Head of caudate nucleus (tissue), 42 donors: ENCODE results near the gene ARHGEF11.
A peak's percentile ranks its signal among the peaks of the same experiment; 100 is the strongest.

Experiments
- DNase-seq, 42 donors: peaks; one replicate each; pipeline versions ENCODE4 v3.0.0 to v3.0.0-alpha.2; 2020 to 2021; ENCODE audit warnings: mixed read lengths in 7 of 42
- intact Hi-C: fragments of 100-400 bp; cut with DNase I; formaldehyde crosslinking; loops from one replicate; pipeline ENCODE4 v1.15.0; 2022

The ARHGEF11 gene, protein sequence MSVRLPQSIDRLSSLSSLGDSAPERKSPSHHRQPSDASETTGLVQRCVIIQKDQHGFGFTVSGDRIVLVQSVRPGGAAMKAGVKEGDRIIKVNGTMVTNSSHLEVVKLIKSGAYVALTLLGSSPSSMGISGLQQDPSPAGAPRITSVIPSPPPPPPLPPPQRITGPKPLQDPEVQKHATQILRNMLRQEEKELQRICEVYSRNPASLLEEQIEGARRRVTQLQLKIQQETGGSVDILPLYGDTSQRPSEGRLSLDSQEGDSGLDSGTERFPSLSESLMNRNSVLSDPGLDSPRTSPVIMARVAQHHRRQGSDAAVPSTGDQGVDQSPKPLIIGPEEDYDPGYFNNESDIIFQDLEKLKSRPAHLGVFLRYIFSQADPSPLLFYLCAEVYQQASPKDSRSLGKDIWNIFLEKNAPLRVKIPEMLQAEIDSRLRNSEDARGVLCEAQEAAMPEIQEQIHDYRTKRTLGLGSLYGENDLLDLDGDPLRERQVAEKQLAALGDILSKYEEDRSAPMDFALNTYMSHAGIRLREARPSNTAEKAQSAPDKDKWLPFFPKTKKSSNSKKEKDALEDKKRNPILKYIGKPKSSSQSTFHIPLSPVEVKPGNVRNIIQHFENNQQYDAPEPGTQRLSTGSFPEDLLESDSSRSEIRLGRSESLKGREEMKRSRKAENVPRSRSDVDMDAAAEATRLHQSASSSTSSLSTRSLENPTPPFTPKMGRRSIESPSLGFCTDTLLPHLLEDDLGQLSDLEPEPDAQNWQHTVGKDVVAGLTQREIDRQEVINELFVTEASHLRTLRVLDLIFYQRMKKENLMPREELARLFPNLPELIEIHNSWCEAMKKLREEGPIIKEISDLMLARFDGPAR (N-terminal part only)

DNA sequence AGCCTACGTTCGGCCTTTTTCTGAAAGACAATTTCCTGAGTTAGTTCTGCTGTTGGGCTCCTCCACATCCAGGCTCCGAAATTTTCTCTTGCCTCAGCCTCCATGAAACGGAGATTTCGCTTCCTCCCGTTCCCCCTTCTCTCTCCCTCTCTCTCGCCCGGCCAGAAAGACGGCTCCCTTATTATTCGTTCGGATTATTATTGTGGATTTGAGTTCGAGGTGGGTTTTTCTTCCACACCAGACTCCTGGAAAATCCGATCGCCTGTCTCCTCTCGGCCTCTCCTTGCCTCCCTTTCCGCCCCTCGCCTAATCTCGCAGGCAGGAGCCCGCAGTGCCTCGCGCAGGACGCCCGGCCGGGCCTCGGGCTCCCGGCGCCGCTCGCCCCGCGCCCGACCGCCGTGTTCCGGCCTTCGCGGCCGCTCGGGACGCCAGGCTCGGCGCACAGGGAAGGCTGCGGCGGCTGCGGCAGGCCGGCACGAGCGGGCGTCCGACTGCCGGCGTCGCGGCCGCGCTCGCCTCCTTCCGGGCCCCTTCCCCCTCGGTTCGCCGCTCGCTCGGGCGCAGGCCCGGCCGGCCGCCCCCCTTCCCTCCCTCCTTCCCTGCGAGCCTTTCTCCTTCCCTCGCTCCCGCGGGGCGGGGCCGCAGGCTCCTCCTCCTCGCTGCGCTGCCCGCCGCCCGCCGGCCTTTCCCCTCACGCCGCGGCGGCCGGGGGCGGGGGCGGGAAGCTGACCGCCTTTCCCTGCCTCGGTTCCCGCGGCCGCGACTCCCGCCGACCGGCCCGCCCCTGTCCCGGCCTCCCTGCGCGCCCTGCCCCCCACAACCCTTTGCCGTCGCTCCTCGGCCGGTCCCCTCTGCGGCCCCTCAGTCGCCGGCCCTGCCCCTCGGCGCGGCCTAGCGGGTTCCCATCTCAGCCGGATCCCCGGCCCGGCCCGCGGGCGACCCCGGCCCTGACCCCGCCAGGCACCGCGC, at the start of gene ARHGEF11:
Gene ARHGEF11, minus strand, starts transcription at position 493 of the 969 bp plus-strand sequence. CDS start 1,412 bp downstream, outside the sequence.
- intact Hi-C loops = loop anchor here (5.0 kb wide), 1 partner anchor 92 kb away; the partner anchor contains the start of gene ETV3

DNA sequence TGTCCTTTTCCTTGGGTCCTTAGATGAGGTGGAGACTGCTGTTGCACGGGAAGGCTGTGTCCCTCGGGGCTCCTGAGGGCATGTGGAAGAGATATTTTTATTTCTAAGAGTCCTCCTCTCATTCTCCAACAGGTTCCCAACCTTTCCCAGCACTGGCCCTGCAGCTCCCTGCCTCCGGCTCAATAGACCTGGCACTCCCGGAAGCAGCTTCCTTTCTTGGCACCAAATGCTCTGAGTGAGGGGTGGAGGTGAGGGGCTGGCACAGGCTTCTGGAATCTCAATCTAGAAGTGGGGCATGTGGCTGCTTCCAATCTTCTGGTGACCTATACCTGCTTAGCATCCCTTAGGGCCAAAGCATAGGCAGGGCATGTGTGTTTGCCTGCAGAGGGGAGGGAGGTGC, 49.5 kb upstream of the ARHGEF11 start:
- peak in 1 of 42 donors; percentile 0 for DNase-seq
- intact Hi-C loops = no loop called here

More for the DNA sequence above, at the start of gene ARHGEF11:
- DNase-seq = peak; percentile 61 to 96 (median 91)

- intact Hi-C loops = no loop called here
- DNase-seq = peak in 25 of 42 donors; percentile 18 to 58 (median 34)
These were observed 47.3 kb upstream of the ARHGEF11 start for GRCh38 chr1:157092831-157093230.

GRCh38 chr1:157091668-157092273, 46.2 kb upstream of the ARHGEF11 start:
- no peak for DNase-seq
- intact Hi-C loops = loop anchor here (2.0 kb wide), 1 partner anchor 65 kb away; no protein-coding TSS in a partner anchor

DNA sequence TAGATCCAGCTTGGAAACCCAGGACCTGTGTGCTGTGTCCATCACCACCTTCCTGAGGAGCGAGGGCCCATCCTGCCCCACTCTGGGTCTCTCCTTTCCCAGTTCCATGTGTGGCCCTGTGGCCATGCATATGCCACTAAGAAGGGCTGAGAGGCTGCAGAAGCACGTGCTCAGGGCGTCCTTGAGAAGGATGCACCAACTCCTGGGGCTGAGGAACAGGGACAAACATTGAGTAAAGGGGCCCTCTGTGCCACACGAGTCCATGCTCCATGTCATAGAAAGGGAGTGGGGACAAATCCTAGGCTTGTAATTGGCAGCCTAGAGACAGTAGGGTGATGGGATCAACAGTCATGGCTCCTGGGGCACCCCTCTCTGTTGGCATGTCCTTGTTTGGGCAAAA, 45.6 kb upstream of the ARHGEF11 start:
- peak in 1 of 42 donors; percentile 29 for DNase-seq
- intact Hi-C loops = loop anchor here (2.0 kb wide), 1 partner anchor 66 kb away; no protein-coding TSS in a partner anchor

GRCh38 chr1:157090771-157091170, 45.2 kb upstream of the ARHGEF11 start:
- DNase-seq = peak in 1 of 42 donors; percentile 19
- intact Hi-C loops = loop anchor here (2.0 kb wide), 1 partner anchor 66 kb away; no protein-coding TSS in a partner anchor

GRCh38 chr1:157090196-157090647, 44.7 kb upstream of the ARHGEF11 start:
- intact Hi-C loops = loop anchor here (2.0 kb wide), 1 partner anchor 67 kb away; no protein-coding TSS in a partner anchor
- peak; percentile 70 to 96 (median 90) for DNase-seq

DNA sequence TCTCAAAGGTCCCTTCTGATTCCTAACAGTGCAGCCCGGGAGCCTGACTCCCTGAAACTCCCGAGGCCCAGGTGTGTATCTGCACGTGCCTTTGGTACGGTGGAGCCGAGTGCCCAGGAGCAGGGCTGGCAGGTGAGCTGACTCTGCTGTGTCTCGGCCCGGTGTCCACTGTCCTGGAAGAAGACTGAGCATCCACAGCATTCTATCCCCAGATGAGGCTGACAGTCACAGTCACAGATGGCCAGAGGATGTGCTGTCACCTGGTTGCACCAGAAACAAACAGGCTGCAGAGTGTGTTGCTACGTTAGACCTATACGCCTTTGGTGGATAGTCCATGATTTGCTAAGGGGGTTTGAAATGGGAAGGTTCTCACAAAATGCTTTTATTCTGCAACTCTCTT, 44.2 kb upstream of the ARHGEF11 start:
- intact Hi-C loops = loop anchor here (2.0 kb wide), 1 partner anchor 67 kb away; no protein-coding TSS in a partner anchor
- peak in 3 of 42 donors; percentile 15 to 35 (median 34) for DNase-seq

DNA sequence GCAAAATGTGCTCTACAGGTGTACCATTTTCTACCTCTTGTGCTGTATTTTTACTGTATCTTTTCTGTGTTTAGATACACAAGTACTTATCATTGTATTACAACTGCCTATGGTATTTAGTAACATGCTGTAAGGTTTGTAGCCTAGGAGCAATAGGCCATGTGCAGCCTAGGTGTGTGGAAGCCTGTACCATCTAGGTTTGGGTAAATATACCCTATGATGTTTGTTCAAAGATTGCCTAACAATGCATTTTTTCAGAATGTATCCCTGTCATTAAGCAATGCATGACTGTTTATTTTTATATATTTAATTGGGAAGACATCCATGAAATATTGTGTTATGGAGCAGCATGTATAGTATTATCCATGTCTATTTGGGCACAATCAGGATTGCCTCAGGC, 43.1 kb upstream of the ARHGEF11 start:
- no peak for DNase-seq
- intact Hi-C loops = no loop called here

DNA sequence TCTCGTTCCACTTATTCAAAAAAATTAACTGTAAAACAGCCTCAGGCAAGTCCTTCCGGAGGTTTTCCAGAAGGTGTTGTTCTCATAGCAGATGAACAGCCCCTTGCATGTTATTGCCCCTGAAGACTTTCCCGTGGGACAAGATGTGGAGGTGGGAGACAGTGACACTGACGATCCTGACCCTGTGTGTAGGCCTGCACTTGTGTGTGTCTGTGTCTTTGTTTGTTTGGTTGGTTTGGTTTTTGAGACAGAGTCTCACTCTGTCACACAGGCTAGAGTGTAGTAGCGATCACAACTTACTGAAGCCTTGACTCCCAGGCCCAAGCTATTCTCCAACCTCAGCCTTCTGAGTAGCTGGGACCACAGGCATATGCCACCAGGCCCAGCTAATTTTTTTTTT, 41.5 kb upstream of the ARHGEF11 start:
- intact Hi-C loops = no loop called here
- DNase-seq = peak in 1 of 42 donors; percentile 17

GRCh38 chr1:157086299-157086698, 40.8 kb upstream of the ARHGEF11 start:
- intact Hi-C loops = no loop called here
- DNase-seq = peak in 1 of 42 donors; percentile 19

- intact Hi-C loops = no loop called here
- DNase-seq = peak in 1 of 42 donors; percentile 33
These were observed 39.9 kb upstream of the ARHGEF11 start for GRCh38 chr1:157085421-157085820.

GRCh38 chr1:157084720-157085119, 39.2 kb upstream of the ARHGEF11 start:
- peak in 1 of 42 donors; percentile 18 for DNase-seq
- intact Hi-C loops = no loop called here

DNA sequence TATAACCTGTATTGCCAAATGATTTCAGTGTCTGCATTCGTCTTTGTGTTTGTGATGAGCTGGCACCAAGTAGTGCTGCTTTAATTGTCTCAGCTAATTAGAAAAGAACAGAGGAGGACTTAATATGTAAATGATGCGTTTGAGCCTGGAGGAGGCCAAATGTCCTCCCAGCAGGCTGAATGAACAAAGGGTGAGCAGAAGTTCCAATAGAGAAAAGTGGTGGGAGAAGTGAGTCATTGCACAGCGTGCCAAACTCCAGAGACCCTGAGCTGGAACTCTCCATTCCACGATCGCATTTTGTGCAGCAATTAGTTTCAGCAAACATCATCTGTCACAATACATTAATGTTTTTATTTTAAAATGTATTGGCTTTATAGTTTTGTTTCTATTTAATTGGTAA, 36.2 kb upstream of the ARHGEF11 start:
- intact Hi-C loops = no loop called here
- DNase-seq = peak in 1 of 42 donors; percentile 53

DNA sequence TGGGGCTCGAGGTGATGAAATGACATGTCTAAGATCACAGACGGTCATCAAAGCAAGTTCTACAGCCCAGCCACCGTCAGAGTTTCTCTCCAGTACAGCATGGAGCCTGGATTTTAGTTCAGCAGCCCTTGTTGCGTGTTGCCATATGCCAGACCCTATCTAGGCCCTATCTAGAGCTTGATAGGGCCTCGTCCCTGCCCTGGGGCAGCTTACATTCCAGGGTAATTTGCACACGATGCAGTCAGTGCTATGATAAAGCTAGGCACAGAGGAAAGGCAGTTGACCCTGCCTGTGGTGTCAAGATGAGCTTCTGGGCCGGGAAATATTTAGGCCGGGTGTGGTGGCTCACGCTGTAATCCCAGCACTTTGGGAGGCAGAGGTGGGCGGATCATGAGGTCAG, 35.2 kb upstream of the ARHGEF11 start:
- no peak for DNase-seq
- intact Hi-C loops = no loop called here

DNA sequence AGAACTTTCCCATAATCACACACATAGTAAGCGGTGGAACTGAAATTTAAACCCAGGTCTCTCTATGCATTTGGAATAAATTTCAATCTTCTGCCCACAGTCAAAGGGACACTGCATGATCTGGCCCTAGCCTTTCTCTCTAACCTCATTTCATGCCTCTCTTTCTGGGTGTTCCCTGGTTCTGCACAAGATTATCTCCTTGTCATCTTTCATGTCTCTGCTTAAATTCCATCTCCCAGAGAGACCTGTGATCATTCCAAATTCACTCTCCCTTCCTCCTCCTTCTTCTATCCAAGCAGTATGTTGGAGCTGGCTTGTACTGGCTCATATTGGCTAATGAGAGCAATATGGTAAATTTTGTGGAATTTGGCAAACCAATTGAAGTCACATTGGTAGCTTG, 31.9 kb upstream of the ARHGEF11 start:
- intact Hi-C loops = no loop called here
- DNase-seq = no peak

- peak; percentile 29 to 88 (median 71) for DNase-seq
- intact Hi-C loops = no loop called here
These were observed 28.6 kb upstream of the ARHGEF11 start for GRCh38 chr1:157073944-157074685.
